H1 (cell line): ENCODE data around the gene SMIM29. TPM values are rescaled to one million over a fixed set of nuclear protein-coding genes. Genes with fewer than 3 reads are reported as not detected.

ENCODE experiments used
- ASH2L ChIP-seq: fragments of 200-600, 300-600 bp; sonication (generic); IDR thresholded peaks from one replicate; pipeline ENCODE4 v1.7.1; 2017; ENCODE audit warnings: low read length
- BACH1 ChIP-seq: IDR thresholded peaks from 2 replicates; pipeline ENCODE4 v1.6.1; 2012; ENCODE audit warnings: low read length, improper control_type of control experiment
- CHD1 ChIP-seq: IDR thresholded peaks from 2 replicates; pipeline ENCODE4 v1.6.1; 2012; ENCODE audit warnings: low read depth, low read length, improper control_type of control experiment
- POLR2A ChIP-seq, 2 experiments: IDR thresholded peaks; 1 replicate in 1 of 2; 2 replicates in 1 of 2; pipeline ENCODE4 v1.6.1; 2011; ENCODE audit warnings: low read depth in 2 of 2, low read length in 2 of 2, mild to moderate bottlenecking in 2 of 2; ENCODE audit errors: control extremely low read depth in 1 of 2
- RNF2 ChIP-seq: fragments of 200-900, 300-1000 bp; sonication (generic); IDR thresholded peaks from 2 replicates; pipeline ENCODE4 v1.7.1; 2016; ENCODE audit warnings: borderline replicate concordance, low read depth, mild to moderate bottlenecking, antibody characterized with exemption, low read length; ENCODE audit not compliant: poor library complexity, severe bottlenecking; ENCODE audit errors: missing control alignments
- SP1 ChIP-seq: IDR thresholded peaks from 2 replicates; pipeline ENCODE4 v1.6.1; 2011; ENCODE audit warnings: low read depth, low read length
- TCF12 ChIP-seq: IDR thresholded peaks from 2 replicates; pipeline ENCODE4 v1.6.1; 2011; ENCODE audit warnings: low read depth, mild to moderate bottlenecking, low read length
- YY1 ChIP-seq: IDR thresholded peaks from 2 replicates; pipeline ENCODE4 v1.6.1; 2011; ENCODE audit warnings: low read depth, mild to moderate bottlenecking, low read length
- ZNF274 ChIP-seq: IDR thresholded peaks from 2 replicates; pipeline ENCODE4 v1.7.0; 2012; ENCODE audit warnings: low read length, borderline replicate concordance; ENCODE audit errors: extremely low read depth
- polyA plus RNA-seq, 7 experiments: library from polyadenylated mRNA; depleted of rRNA in 3 of 7; stranded (reverse) in 5 of 7; unstranded in 2 of 7; fragments of >200 nt in 5 of 7; fragments of 200-250 nt in 2 of 7; gene quantifications; 1 replicate in 5 of 7; 2 replicates in 1 of 7; 4 replicates in 1 of 7; pipeline versions ENCODE4 v1.2.1 to v1.2.3, GENCODE V29; 2011 to 2013; ENCODE audit warnings: missing spikeins in 2 of 7, mixed read lengths in 2 of 7
- total RNA-seq: library from RNA; stranded (reverse); fragmentation: NEBNext Ultra II Directional; extraction: Animal tissue kit (Norgen Biotek cat#: 25700); gene quantifications from 2 replicates; pipeline ENCODE4 v1.2.1, GENCODE V29; 2021
- TF ChIP-seq, protein P1 (sequence below): IDR thresholded peaks from 2 replicates; pipeline ENCODE4 v1.6.1; 2012; ENCODE audit warnings: inconsistent platforms
- TF ChIP-seq, protein P2 (sequence below), 3 experiments: IDR thresholded peaks; 1 replicate in 2 of 3; 2 replicates in 1 of 3; pipeline versions ENCODE4 v1.5.1 to v1.6.1; 2011; ENCODE audit warnings: low read length in 3 of 3, mild to moderate bottlenecking in 3 of 3, inconsistent platforms in 2 of 3, low read depth in 1 of 3, moderate library complexity in 1 of 3; ENCODE audit not compliant: insufficient read depth in 1 of 3; ENCODE audit errors: control extremely low read depth in 1 of 3
- TF ChIP-seq, protein P3 (sequence below): IDR thresholded peaks from 2 replicates; pipeline ENCODE4 v1.6.1; 2012; ENCODE audit warnings: inconsistent platforms

SMIM29 gene
- total and polyA plus RNA-seq, 2 of the 8 experiments (the other 6 are each of a cell fraction or from before 2014, with no cell fraction given): 7.0 to 22.4 TPM

DNA sequence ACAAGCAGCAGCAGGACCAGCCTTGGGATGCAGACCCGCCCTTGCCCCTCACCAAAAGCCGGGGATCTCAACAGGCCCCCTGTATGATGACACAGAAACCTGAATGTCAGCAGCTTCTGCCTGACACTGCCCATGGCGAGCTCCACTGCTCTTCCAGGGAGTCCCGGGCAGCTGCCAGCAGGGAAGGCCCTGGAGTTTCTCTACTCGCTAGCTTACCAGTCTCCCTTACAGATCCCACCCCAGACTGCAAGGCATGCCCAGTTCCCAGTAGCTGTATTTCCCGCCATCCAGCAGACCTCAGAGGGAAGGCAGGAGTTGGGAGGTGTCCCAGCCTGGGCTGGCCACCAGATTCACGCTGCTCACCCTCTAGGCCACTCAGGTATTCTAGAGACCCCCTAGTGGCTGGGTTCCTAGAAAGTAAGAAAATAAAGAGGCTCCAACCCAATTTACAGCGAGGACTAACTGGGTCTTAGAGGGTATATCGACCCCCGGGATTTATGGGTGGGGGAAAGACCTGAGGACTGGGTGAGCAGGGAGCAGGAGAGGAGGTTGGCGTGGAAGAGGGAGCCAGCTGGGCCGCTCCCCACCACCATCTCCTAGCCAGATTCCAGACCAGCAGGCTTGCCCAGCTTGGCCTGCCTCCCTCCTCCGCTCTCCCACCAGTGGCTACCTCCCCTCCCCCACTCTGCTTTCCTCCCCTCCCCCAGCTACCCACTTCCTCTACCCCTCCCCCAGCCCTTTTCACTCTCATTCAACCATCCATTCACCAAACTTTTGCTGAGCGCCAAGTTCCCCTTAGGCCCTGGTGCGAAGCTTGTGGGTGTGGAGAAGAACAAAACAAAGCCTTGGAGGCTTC lies 21.8 kb downstream of the SMIM29 start (continued):
- peak; percentile 87; the same call in 1 of the 2 replicates for TF ChIP-seq SP1
- TF ChIP-seq CHD1: no peak
- peak; percentile 58; the same call in 1 of the 2 replicates for TF ChIP-seq BACH1
- TF ChIP-seq, protein P1, sequence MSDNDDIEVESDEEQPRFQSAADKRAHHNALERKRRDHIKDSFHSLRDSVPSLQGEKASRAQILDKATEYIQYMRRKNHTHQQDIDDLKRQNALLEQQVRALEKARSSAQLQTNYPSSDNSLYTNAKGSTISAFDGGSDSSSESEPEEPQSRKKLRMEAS: peak; percentile 53; the same call in 1 of the 2 replicates
- TF ChIP-seq, protein P2, sequence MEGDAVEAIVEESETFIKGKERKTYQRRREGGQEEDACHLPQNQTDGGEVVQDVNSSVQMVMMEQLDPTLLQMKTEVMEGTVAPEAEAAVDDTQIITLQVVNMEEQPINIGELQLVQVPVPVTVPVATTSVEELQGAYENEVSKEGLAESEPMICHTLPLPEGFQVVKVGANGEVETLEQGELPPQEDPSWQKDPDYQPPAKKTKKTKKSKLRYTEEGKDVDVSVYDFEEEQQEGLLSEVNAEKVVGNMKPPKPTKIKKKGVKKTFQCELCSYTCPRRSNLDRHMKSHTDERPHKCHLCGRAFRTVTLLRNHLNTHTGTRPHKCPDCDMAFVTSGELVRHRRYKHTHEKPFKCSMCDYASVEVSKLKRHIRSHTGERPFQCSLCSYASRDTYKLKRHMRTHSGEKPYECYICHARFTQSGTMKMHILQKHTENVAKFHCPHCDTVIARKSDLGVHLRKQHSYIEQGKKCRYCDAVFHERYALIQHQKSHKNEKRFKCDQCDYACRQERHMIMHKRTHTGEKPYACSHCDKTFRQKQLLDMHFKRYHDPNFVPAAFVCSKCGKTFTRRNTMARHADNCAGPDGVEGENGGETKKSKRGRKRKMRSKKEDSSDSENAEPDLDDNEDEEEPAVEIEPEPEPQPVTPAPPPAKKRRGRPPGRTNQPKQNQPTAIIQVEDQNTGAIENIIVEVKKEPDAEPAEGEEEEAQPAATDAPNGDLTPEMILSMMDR (IDR thresholded peaks at IDR 0.05; ENCODE audit: control extremely low read depth in 1 of 3, insufficient read depth in 1 of 3, low read depth in 1 of 3, low read length in 3 of 3): peak in 2 of 3 experiments; percentile 16 to 29; a peak in 2 of 4 replicates
- no peak for TF ChIP-seq RNF2
- TF ChIP-seq ZNF274: no peak
- 0 out of 2 replicates have a peak, but pooled peaks have one; percentile 24 for TF ChIP-seq YY1
- TF ChIP-seq ASH2L: peak; percentile 82
- TF ChIP-seq POLR2A (IDR thresholded peaks at IDR 0.05; ENCODE audit: control extremely low read depth in 1 of 2, low read depth in 2 of 2, low read length in 2 of 2): peak in 1 of 2 experiments; percentile 52; a peak in 1 of 3 replicates
- TF ChIP-seq, protein P3, sequence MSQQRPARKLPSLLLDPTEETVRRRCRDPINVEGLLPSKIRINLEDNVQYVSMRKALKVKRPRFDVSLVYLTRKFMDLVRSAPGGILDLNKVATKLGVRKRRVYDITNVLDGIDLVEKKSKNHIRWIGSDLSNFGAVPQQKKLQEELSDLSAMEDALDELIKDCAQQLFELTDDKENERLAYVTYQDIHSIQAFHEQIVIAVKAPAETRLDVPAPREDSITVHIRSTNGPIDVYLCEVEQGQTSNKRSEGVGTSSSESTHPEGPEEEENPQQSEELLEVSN: peak; percentile 79
- TF ChIP-seq TCF12: peak; percentile 43; the same call in 1 of the 2 replicates
